Activated naive CD4-positive, alpha-beta T cell treated with anti-CD3 and anti-CD28 coated beads for 36 hours (primary cell): ENCODE measurements around the gene MAL. TPM values are rescaled to one million over a fixed set of nuclear protein-coding genes. Genes with fewer than 3 reads are reported as not detected.

Experiments used
- CTCF ChIA-PET: fragments of 350-600 bp; sonication (Branson Sonifier 250); formaldehyde crosslinking; loops from one replicate; lab custom pipeline; 2021; ENCODE audit warnings: antibody characterized with exemption; lab: Charles Lee
- DNase-seq: peaks from one replicate; pipeline ENCODE4 v3.0.0-alpha.2; 2020
- H3K27ac Mint-ChIP-seq: one replicate; pipeline ENCODE4 v1.8.0; 2021; ENCODE audit warnings: mild to moderate bottlenecking, mixed read lengths
- H3K27me3 Mint-ChIP-seq: one replicate; pipeline ENCODE4 v1.8.0; 2021; ENCODE audit warnings: low read depth, mixed read lengths
- H3K36me3 Mint-ChIP-seq: one replicate; pipeline ENCODE4 v1.8.0; 2021; ENCODE audit warnings: low read depth, mixed read lengths
- H3K4me1 Mint-ChIP-seq: one replicate; pipeline ENCODE4 v1.8.0; 2021; ENCODE audit warnings: low read depth, mixed read lengths
- H3K4me3 Mint-ChIP-seq: one replicate; pipeline ENCODE4 v1.8.0; 2021; ENCODE audit warnings: mild to moderate bottlenecking, moderate library complexity, mixed read lengths
- H3K9me3 Mint-ChIP-seq: one replicate; pipeline ENCODE4 v1.8.0; 2021; ENCODE audit warnings: mixed read lengths
- intact Hi-C: fragments of 100-400 bp; cut with micrococcal nuclease; formaldehyde crosslinking; loops from one replicate; pipeline ENCODE4 v1.15.1; 2023
- total RNA-seq, 2 experiments: library from RNA; stranded (reverse); gene quantifications; one replicate each; pipeline ENCODE4 v1.2.3, GENCODE V29; 2021

Gene MAL
- total RNA-seq, 2 experiments from 2014 or later = 22.3 to 23.5 TPM

DNA sequence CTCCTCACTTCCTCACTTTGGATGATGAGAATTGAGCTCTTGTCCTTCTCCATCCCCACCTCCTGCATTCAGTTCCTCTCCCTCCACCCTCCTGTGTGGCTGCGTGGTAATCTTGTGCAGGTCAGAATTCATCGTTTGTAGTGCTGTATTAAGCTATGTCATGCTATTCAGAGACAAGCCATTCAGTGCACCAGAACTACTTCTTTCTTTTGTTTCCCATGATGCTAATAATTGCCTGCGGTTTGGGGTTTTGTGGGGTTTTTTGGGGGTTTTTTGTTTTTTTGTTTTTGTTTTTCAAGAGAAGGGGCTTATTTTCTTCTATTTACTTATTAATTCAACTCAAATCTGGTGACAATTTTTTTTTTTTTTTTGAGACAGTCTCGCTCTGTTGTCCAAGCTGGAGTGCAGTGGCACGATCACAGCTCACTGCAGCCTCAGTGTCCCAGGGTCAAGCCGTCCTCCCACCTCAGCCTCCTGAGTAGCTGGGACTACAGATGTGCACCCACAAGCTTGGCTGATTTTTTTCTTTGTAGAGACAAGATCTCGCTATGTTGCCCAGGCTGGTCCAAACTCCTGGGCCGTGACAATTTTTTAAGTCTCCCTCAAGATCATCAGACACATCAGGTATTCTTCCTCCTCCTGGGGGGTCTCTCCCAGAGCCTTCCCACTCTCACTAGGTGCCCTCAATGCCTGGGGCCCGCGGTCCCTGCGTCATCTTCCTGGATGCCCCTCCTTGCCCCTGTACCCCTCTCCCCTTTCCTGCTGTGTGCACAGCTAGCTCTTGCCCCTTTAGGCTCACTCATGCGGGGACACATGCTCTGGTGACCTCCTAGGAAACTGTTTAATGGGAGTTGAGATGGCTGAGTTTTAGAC lies 37.8 kb downstream of the MAL start:
- CTCF ChIA-PET = interaction anchor here (0.6 to 17.7 kb wide), 10 partner anchors 10 to 238 kb away, joined by 3 to 241 read pairs (median 6); no protein-coding TSS in a partner anchor
- Mint-ChIP-seq H3K27me3 (no peaks in the 10 kb centered on the region), H3K9me3 (no peaks in the 10 kb centered on the region), H3K4me1 (peaks cover 32% of the 10 kb centered on the region), H3K27ac (peak overlapping the region; percentile 75), H3K36me3 (no peaks in the 10 kb centered on the region), H3K4me3 (no peak overlapping the region)
- intact Hi-C loops = no loop called here
- no peak for DNase-seq

DNA sequence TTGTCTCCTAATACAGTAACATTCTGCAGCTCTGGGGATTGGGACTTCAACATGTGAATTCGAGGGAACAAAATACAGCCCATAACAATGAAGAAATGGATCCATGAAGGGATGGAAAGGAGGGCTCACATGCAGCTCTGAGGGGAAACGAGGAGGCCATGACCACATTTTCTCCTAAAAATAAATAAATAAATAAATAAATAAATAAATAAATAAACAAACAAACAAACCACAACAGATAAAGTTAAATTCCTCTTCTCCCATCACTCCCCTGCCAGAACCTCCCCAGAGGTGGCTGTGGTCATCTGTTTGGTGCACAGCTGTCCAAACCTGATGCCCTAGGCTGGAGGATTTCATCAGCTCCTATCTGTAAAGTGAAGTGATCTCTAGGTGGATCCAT lies 42.7 kb downstream of the MAL start:
- no peaks in the 10 kb centered on the region for H3K27me3 Mint-ChIP-seq
- intact Hi-C loops = no loop called here
- H3K27ac Mint-ChIP-seq = no peak overlapping the region
- H3K4me1 Mint-ChIP-seq = peaks cover 10% of the 10 kb centered on the region
- CTCF ChIA-PET = interaction anchor here (1.0 to 1.7 kb wide), 4 partner anchors 8 to 16 kb away, joined by 3 to 7 read pairs (median 4); no protein-coding TSS in a partner anchor
- DNase-seq = no peak
- no peaks in the 10 kb centered on the region for H3K9me3 Mint-ChIP-seq
- no peak overlapping the region for H3K4me3 Mint-ChIP-seq
- no peaks in the 10 kb centered on the region for H3K36me3 Mint-ChIP-seq

DNA sequence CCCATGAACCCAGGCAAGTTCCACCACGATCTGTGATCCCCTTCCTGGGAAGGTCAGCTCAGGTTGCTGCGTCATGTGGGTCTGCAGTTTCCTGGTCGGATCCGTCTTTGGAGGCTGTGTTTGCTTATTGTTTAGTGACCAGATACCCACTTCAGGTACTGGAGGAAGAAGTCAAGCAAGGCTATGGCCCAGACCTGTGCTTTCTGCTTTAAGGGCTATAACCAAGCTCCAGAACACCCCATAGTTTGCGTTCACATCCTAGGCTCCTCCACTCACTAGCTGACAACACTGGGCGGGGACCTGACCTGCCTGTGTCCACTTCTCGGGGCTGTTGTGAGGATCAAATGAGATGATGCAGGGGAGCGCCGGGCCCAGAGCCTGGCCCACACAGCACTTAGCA lies 44.0 kb downstream of the MAL start:
- CTCF ChIA-PET = interaction anchor here (0.7 to 1.1 kb wide), 3 partner anchors 16 to 47 kb away, joined by 3 to 4 read pairs (median 3); no protein-coding TSS in a partner anchor
- peaks cover 13% of the 10 kb centered on the region for H3K4me1 Mint-ChIP-seq
- H3K27ac Mint-ChIP-seq = no peak overlapping the region
- intact Hi-C loops = no loop called here
- no peak overlapping the region for H3K4me3 Mint-ChIP-seq
- no peaks in the 10 kb centered on the region for H3K27me3 Mint-ChIP-seq
- no peaks in the 10 kb centered on the region for H3K36me3 Mint-ChIP-seq
- no peaks in the 10 kb centered on the region for H3K9me3 Mint-ChIP-seq
- DNase-seq = no peak

DNA sequence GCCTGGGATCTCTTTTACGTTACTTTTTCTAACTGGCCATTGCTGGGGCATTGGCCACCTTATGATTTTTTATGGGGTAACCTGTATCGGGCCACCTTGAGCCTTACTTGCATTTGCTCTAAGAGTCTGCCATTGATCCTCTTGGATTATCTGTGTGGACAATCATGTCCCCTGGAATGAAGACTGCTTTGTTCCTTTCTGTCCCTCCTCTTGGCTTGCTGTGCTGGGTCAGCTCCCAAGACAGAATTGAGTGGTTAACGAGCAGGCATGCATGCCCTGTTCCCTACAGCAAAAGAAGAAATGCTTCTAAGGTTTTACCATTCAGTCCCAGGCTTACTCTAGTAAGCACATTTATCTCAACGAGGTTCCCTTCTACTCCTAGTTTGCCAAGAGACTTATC lies 46.3 kb downstream of the MAL start:
- Mint-ChIP-seq H3K4me3 (no peak overlapping the region), H3K36me3 (no peaks in the 10 kb centered on the region), H3K27ac (no peak overlapping the region), H3K27me3 (no peaks in the 10 kb centered on the region), H3K9me3 (no peaks in the 10 kb centered on the region), H3K4me1 (peaks cover 36% of the 10 kb centered on the region)
- DNase-seq = no peak
- CTCF ChIA-PET = interaction anchor here (1.0 kb wide), 2 partner anchors 48 to 49 kb away, joined by 3 to 4 read pairs; no protein-coding TSS in a partner anchor
- intact Hi-C loops = no loop called here

DNA sequence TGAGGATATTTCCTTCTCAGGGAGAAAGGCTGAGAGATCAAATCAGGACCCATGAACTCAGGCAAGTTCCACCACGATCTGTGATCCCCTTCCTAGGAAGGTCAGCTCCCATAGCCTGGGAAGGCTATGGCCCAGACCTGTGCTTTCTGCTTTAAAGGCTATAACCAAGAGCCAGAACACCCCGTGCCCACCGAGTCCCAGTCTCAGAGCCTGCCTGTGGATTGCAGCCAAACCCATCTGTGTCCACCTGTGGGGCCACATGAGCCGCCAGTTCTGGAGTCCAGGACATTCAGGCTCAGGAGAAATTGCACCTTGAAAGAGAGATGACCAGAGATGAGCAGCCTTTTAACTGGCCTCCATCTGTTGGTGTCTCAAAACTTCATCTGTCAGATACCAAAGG lies 46.9 kb downstream of the MAL start:
- no peaks in the 10 kb centered on the region for H3K36me3 Mint-ChIP-seq
- intact Hi-C loops = no loop called here
- H3K27ac Mint-ChIP-seq = peak overlapping the region; percentile 71
- CTCF ChIA-PET = interaction anchor here (0.6 to 13.5 kb wide), 5 partner anchors 14 to 57 kb away, joined by 3 to 416 read pairs (median 152); partner anchors contain the start of genes MAL and MRPS5
- H3K27me3 Mint-ChIP-seq = no peaks in the 10 kb centered on the region
- H3K9me3 Mint-ChIP-seq = no peaks in the 10 kb centered on the region
- H3K4me3 Mint-ChIP-seq = no peak overlapping the region
- peaks cover 39% of the 10 kb centered on the region for H3K4me1 Mint-ChIP-seq
- DNase-seq = no peak

DNA sequence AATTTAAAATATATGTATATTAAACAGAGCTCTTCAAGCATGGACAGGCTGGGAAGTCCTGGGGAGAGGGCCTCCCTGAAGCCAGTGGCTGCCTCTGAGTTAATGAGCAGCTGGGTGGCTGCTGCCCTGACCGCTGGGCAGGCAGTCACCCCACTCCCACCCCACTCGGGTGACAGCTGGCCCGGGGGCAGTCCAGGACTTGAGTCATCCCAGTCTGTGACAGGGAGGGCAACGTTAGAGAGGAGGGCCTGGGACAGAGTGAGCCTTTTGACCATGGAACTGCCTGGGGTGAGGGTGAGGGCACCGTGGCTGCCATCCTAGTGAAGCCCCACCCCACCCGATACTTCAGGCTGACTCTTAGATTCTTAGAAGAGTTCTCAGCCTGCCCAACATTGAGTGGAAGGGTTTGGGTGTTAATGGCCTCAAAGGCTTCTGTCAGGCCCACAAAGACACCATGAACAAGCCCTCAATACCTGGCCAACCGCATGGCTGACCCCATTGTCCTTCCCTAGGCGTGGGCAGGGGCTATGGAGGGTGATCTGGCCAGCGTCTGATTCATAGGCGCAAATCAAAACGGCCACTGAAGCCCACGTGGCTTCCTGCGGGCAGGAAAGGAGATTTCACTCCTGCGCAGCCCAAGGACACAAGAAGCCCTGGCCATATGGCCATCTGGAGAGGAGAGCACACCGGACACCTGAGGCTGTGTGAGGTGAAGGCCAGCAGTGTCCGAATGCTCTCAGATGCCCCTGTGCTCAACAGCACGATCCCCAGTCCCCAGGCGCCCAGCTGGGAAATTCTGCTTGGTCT lies 48.6 kb downstream of the MAL start:
- no peak for DNase-seq
- CTCF ChIA-PET = interaction anchor here (0.6 to 13.5 kb wide), 7 partner anchors 16 to 63 kb away, joined by 3 to 416 read pairs (median 6); partner anchors contain the start of genes MAL and MRPS5
- Mint-ChIP-seq H3K27ac (peak overlapping the region; percentile 82), H3K36me3 (no peaks in the 10 kb centered on the region), H3K4me3 (peak overlapping the region; percentile 73), H3K9me3 (no peaks in the 10 kb centered on the region), H3K4me1 (peaks cover 53% of the 10 kb centered on the region), H3K27me3 (no peaks in the 10 kb centered on the region)
- intact Hi-C loops = loop anchor here (1.0 kb wide), 2 partner anchors 12 to 31 kb away; no protein-coding TSS in a partner anchor

DNA sequence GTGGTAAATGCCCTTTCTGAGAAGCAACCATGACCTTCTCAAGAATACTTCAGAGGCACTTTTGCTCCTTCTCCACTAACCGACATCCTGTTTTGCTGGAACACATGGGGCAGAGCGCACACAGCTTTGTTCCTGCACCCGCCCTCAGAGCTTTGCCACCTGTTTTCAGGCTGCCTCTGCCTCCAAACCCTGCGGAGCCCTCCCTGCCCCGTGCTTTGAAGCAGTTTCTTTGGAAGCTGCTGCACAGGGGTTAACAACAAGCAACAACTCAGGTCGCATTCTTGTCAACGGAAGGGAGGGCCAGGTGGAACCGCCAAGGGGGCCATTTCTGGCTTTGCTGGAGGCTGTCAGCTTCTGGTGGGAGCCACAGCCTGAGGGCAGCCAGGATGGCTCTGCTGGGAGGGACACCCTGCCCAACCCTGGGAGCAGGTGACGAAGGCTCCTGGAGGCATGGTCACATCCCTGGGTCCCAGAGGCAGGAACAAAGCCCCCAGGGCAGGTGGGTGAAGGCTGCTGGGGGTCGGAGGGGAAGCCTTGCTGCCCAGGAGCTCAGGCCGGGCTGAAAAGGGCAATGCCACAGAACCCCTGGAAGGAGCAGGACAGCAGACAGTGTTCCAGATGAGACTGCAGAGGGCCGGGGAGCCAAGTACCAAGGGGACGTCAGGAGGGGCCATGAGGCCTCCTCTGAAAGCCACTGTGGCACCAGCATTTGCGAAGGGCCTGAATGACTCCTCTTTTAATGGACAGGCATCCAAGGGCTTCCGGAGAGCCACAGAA lies 49.3 kb downstream of the MAL start:
- intact Hi-C loops = loop anchor here (1.0 to 5.0 kb wide), 3 partner anchors 13 to 203 kb away; partner anchors contain the start of gene TEKT4
- Mint-ChIP-seq H3K4me1 (peaks cover 59% of the 10 kb centered on the region), H3K27ac (peak overlapping the region; percentile 82), H3K9me3 (no peaks in the 10 kb centered on the region), H3K36me3 (no peaks in the 10 kb centered on the region), H3K27me3 (no peaks in the 10 kb centered on the region), H3K4me3 (peak overlapping the region; percentile 73)
- DNase-seq = peak; percentile 84
- CTCF ChIA-PET = interaction anchor here (0.5 to 13.5 kb wide), 8 partner anchors 16 to 131 kb away, joined by 3 to 416 read pairs (median 12); partner anchors contain the start of genes MAL and MRPS5

DNA sequence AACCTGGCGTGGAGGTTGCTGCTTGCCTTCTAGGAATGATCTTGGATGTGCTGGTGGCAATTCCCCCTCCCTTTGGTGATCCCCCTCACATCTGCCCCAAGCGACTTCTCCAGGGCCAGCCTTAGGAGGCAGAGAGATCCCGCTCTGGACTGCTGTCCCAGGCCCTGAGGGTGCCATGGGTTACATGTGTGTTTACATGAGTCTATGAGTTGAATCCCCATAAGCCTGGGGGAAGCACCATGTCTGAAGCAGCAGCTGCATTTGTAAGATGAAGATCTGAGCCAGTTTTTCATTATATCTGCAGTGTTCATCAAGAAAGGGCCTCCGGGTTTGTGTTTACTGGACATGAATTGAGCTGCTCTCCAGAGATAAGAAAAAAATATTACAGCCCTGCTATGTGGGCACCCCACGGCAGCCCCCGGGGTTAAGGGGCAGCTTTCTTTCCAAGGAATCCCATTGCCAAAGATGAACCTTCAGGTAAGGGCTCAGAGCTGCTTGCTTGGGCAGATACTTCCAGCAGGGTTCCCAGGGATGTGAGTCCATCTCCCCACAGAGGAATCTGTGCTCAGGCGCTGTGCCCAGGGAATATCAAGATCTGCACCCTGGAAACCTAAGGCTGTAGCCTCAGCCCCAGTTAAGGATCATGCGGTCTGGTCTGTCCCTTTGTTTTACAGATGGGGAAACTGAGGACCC lies 50.1 kb downstream of the MAL start:
- Mint-ChIP-seq H3K27ac (peak overlapping the region; percentile 82), H3K9me3 (no peaks in the 10 kb centered on the region), H3K27me3 (no peaks in the 10 kb centered on the region), H3K36me3 (no peaks in the 10 kb centered on the region), H3K4me1 (peaks cover 61% of the 10 kb centered on the region), H3K4me3 (peak overlapping the region; percentile 73)
- intact Hi-C loops = loop anchor here (1.0 to 5.0 kb wide), 4 partner anchors 40 to 203 kb away; partner anchors contain the start of genes TEKT4, ZNF2 and ZNF892
- CTCF ChIA-PET = interaction anchor here (1.1 to 13.5 kb wide), 9 partner anchors 15 to 130 kb away, joined by 3 to 416 read pairs (median 12); partner anchors contain the start of genes MAL, MRPS5 and ZNF2
- peak; percentile 50 for DNase-seq

DNA sequence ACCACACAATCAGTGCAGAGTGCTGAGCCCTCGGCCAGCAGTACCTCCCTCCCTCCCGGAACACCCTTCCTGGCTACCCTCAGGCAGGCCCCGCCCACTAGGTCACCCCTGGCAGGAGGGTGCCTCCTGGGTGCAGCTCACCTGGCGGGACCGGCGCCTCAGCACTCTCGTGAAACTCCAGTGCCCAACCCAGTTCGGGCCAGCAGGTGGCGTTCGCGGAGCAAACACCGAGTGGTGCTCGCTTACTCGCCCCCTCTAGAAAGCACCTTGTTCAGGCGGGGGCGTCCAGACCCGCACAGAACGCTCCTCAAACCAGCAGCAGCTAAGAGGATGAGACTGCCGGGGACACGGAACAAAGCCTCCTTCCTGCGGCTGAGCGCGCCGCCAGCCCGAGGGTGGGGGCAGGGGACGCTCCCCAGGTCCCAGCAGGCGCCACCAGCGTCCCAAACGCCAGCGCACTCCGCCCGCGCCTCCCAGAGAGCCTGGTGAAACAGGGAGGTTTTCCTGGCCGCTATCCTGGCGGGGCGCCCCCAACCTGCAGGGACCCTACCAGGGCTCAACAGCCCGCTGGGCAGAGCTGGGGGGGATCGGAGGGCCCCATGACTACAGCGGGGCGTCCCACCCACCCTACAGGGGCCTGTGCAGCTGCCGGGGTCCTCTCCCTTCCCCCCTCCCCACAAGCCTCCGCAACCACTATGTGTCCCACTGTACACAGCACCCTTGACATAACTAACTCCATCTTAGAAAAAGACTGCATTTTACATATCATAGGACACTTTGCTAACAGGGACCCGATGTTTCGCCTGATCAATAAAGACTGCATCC lies 51.4 kb downstream of the MAL start:
- intact Hi-C loops = loop anchor here (1.0 to 5.0 kb wide), 4 partner anchors 38 to 205 kb away; partner anchors contain the start of genes TEKT4, ZNF2 and ZNF892
- Mint-ChIP-seq H3K36me3 (no peaks in the 10 kb centered on the region), H3K27me3 (no peaks in the 10 kb centered on the region), H3K4me3 (peak overlapping the region; percentile 73), H3K9me3 (no peaks in the 10 kb centered on the region), H3K4me1 (peaks cover 61% of the 10 kb centered on the region), H3K27ac (peak overlapping the region; percentile 82)
- CTCF ChIA-PET = interaction anchor here (0.6 to 13.5 kb wide), 18 partner anchors 9 to 199 kb away, joined by 3 to 416 read pairs (median 5); partner anchors contain the start of genes MAL, MRPS5 and ZNF2
- peak; percentile 96 for DNase-seq

DNA sequence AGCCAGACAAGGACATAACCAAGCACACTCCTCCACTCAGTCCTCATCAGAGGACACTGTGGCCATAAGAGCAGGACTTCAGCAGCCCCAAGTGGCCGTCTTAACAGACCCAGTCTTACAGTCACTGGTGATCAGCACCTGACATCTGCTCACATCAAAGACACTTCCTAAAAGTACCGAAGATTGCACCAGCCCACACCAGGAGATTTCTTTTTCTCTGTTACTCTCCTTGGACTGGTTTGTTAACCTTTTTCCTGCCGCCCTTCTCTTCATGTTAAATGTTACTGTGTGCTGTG lies 52.0 kb downstream of the MAL start:
- CTCF ChIA-PET = interaction anchor here (0.8 to 13.5 kb wide), 9 partner anchors 15 to 90 kb away, joined by 3 to 416 read pairs (median 24); partner anchors contain the start of genes MAL and MRPS5
- Mint-ChIP-seq H3K27ac (peak overlapping the region; percentile 61), H3K4me3 (peak overlapping the region; percentile 73), H3K36me3 (no peaks in the 10 kb centered on the region), H3K9me3 (no peaks in the 10 kb centered on the region), H3K4me1 (peaks cover 61% of the 10 kb centered on the region), H3K27me3 (no peaks in the 10 kb centered on the region)
- intact Hi-C loops = loop anchor here (5.0 kb wide), 1 partner anchor 205 kb away; the partner anchor contains the start of gene TEKT4
- DNase-seq = peak; percentile 42
